ENCODE results near the gene SUSD1. TPM values are rescaled to one million over a fixed set of nuclear protein-coding genes. Genes with fewer than 3 reads are reported as not detected.

Gene SUSD1
- total RNA-seq, 4 donors from 2014 or later, result 9.5 to 17.3 (median 13.6) TPM

GRCh38 chr9:112002847-112003457 lies 172.1 kb downstream of the SUSD1 start:
- WGBS, 2 donors, result 96 to 97% methylated on average over 11 of the region's 11 CpGs
- Histone ChIP-seq H3K9me3 (no peaks in the 10 kb centered on the region), H3K4me3 (replicated peaks in 1 of 3) (no peak overlapping the region), H3K4me1 (no peaks in the 10 kb centered on the region), H3K27me3 (no peaks in the 10 kb centered on the region), H3K36me3 (no peaks in the 10 kb centered on the region), H3K27ac (no peak overlapping the region)
- DNase-seq, result no peak
- no peak for TF ChIP-seq CTCF (IDR thresholded peaks at IDR 0.05)
- no peak for TF ChIP-seq POLR2A (IDR thresholded peaks at IDR 0.05)
- intact Hi-C loops (cut with DNase I), result no loop called here

GRCh38 chr9:112002131-112002846 lies 172.8 kb downstream of the SUSD1 start:
- no peaks in the 10 kb centered on the region for H3K9me3 ChIP-seq
- no peaks in the 10 kb centered on the region for H3K27me3 ChIP-seq
- no peak overlapping the region for H3K4me3 ChIP-seq (replicated peaks in 1 of 3)
- TF ChIP-seq CTCF (IDR thresholded peaks at IDR 0.05) (no peak), POLR2A (IDR thresholded peaks at IDR 0.05) (no peak)
- H3K36me3 ChIP-seq, result no peaks in the 10 kb centered on the region
- DNase-seq, result no peak
- H3K27ac ChIP-seq, result no peak overlapping the region
- intact Hi-C loops (cut with DNase I), result no loop called here
- 71 to 79% methylated on average over 11 of the region's 11 CpGs for WGBS, 2 donors
- H3K4me1 ChIP-seq, result no peaks in the 10 kb centered on the region

DNA sequence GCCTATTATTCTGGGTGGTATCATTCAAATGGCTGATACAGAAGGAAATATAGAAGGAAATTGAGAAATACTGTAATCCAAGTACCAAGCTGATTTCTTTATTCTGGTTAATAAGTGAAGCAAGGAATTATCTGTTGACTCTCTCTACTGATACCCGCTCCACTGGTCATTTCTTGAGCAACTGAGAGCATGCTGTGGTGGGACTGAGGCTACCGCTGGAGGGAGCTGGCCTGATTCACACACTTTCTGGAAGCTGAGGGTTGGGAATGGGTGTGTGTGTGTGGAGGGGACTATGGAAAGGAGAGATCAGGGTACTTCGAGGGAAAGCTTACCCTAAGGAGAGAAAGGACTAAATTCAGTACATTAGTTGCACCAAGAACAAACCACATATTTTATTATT lies 174.4 kb downstream of the SUSD1 start:
- H3K9me3 ChIP-seq, result no peaks in the 10 kb centered on the region
- 80 to 83% methylated on average over 3 of the region's 3 CpGs for WGBS, 2 donors
- intact Hi-C loops (cut with DNase I), result no loop called here
- DNase-seq, result no peak
- H3K27me3 ChIP-seq, result no peaks in the 10 kb centered on the region
- no peak overlapping the region for H3K27ac ChIP-seq
- H3K4me1 ChIP-seq, result no peaks in the 10 kb centered on the region
- H3K36me3 ChIP-seq, result no peaks in the 10 kb centered on the region
- no peak overlapping the region for H3K4me3 ChIP-seq (replicated peaks in 1 of 3)
- TF ChIP-seq POLR2A (IDR thresholded peaks at IDR 0.05), result no peak
- TF ChIP-seq CTCF (IDR thresholded peaks at IDR 0.05), result no peak

DNA sequence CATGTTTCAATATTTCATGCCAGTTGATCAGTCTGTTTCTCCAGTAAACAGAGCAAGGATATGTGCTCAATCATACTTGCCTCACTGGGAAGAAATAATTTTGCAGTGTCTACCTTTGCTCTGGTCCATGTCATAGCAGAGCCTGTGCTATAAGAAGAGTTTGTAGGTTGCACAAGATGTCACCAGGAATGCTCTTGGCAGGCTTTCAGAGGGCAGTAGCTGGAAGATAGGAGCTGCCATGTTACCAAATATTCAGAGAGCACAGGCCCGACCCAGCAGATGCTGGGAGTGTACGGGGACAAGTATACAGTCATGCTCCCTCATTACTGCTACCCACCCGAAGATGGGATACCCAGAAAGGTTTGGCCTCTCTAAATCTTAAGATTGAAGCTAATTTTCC lies 175.8 kb downstream of the SUSD1 start:
- intact Hi-C loops (cut with DNase I), result no loop called here
- Histone ChIP-seq H3K4me3 (replicated peaks in 1 of 3) (no peak overlapping the region), H3K36me3 (no peaks in the 10 kb centered on the region), H3K9me3 (no peaks in the 10 kb centered on the region), H3K27ac (no peak overlapping the region), H3K27me3 (no peaks in the 10 kb centered on the region), H3K4me1 (no peaks in the 10 kb centered on the region)
- no peak for DNase-seq
- 95% methylated on average over 3 of the region's 3 CpGs for WGBS, 2 donors
- TF ChIP-seq POLR2A (IDR thresholded peaks at IDR 0.05) (no peak), CTCF (IDR thresholded peaks at IDR 0.05) (no peak)

DNA sequence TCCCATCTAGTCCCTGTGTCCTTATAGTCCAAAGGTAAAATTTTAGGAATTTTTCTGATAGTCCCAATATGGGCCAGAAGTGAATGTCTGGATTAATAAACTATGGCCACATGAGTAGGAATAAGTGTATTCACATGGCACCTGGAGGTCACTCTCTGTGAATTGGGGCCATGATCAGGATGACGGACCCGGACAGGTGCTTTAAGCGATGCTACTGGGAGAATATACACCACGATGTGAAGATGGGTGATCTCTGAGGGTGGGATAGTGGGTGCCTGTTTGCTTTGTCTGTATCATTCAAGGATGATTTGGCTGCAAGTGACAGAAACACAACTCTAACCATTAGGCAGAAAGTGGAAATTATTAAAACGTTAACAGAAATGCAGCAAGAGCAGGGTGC lies 177.3 kb downstream of the SUSD1 start:
- no peaks in the 10 kb centered on the region for H3K27me3 ChIP-seq
- H3K4me3 ChIP-seq (replicated peaks in 1 of 3), result no peak overlapping the region
- 89 to 96% methylated on average over 5 of the region's 5 CpGs for WGBS, 2 donors
- no peaks in the 10 kb centered on the region for H3K36me3 ChIP-seq
- H3K9me3 ChIP-seq, result no peaks in the 10 kb centered on the region
- intact Hi-C loops (cut with DNase I), result no loop called here
- no peaks in the 10 kb centered on the region for H3K4me1 ChIP-seq
- TF ChIP-seq CTCF (IDR thresholded peaks at IDR 0.05) (no peak), POLR2A (IDR thresholded peaks at IDR 0.05) (no peak)
- H3K27ac ChIP-seq, result no peak overlapping the region
- DNase-seq, result no peak
